NCI-H1048 (cell line): Measurements from ENCODE around the gene IFNA21.
"Not testable (repeated sequence)": the region's sequence is repeated elsewhere in the genome, so short reads cannot be mapped to it uniquely, and the experiment has no call there.

ENCODE experiments used
- DNase-seq: peaks from one replicate; lab custom pipeline; 2025; lab: John Stamatoyannopoulos, UW

IFNA21 gene

GRCh38 chr9:21141427-21141882 lies 25.0 kb downstream of the IFNA21 start, which contains the start of gene IFNW1:
IFNW1 (minus strand) TSS chr9:21141832; CDS start chr9:21141570, 262 bp downstream.
- DNase-seq, result no peak

- DNase-seq, result no peak
These were observed 29.4 kb downstream of the IFNA21 start for GRCh38 chr9:21137020-21137419.

GRCh38 chr9:21135736-21136135 lies 30.7 kb downstream of the IFNA21 start:
- no peak for DNase-seq

- not testable (repeated sequence) for DNase-seq
These were observed 38.3 kb downstream of the IFNA21 start for GRCh38 chr9:21128186-21128585.

- no peak for DNase-seq
These were observed 44.7 kb downstream of the IFNA21 start for GRCh38 chr9:21121595-21122251.

- DNase-seq, result no peak
These were observed 45.4 kb downstream of the IFNA21 start for GRCh38 chr9:21121079-21121478.

- DNase-seq, result no peak
These were observed 47.2 kb downstream of the IFNA21 start for GRCh38 chr9:21119093-21119770.
